Neural cell (in vitro differentiated cells): ENCODE measurements around the gene BHMT2. TPM values are rescaled to one million over a fixed set of nuclear protein-coding genes. Genes with fewer than 3 reads are reported as not detected.

ENCODE experiments used
- H2AFZ ChIP-seq: fragments of 200-600, 300-800 bp; sonication (generic), shearing (Covaris generic); 2 replicates; pipeline ENCODE4 v1.6.0; 2014; ENCODE audit warnings: low read depth, mild to moderate bottlenecking, antibody characterized with exemption, low read length, moderate library complexity
- H3F3A ChIP-seq: fragments of 200-600 bp; shearing (Covaris generic); 2 replicates; pipeline ENCODE4 v1.6.1; 2016; ENCODE audit warnings: mild to moderate bottlenecking, moderate library complexity, mixed read lengths, antibody characterized with exemption, low read length; ENCODE audit not compliant: insufficient read depth, poor library complexity, severe bottlenecking
- H3K27ac ChIP-seq: fragments of 200-600, 300-800 bp; sonication (generic), shearing (Covaris generic); 2 replicates; pipeline ENCODE4 v1.5.1; 2014; ENCODE audit warnings: mild to moderate bottlenecking, low read length, moderate library complexity
- H3K27me3 ChIP-seq: fragments of 300-800, 200-600 bp; sonication (generic), shearing (Covaris generic); 2 replicates; pipeline ENCODE4 v1.6.0; 2014; ENCODE audit warnings: mild to moderate bottlenecking, low read depth, low read length, moderate library complexity; ENCODE audit not compliant: insufficient read depth
- H3K36me3 ChIP-seq: fragments of 300-800, 200-600 bp; sonication (generic), shearing (Covaris generic); 2 replicates; pipeline ENCODE4 v1.5.1; 2014; ENCODE audit warnings: mild to moderate bottlenecking, antibody characterized with exemption, low read length, moderate library complexity; ENCODE audit not compliant: insufficient read depth
- H3K4me2 ChIP-seq: fragments of 300-800, 200-600 bp; sonication (generic), shearing (Covaris generic); 2 replicates; pipeline ENCODE4 v1.6.0; 2014; ENCODE audit warnings: mild to moderate bottlenecking, low read length
- H3K4me3 ChIP-seq: fragments of 300-800, 200-600 bp; sonication (generic), shearing (Covaris generic); 2 replicates; pipeline ENCODE4 v1.5.1; 2014; ENCODE audit warnings: mild to moderate bottlenecking, low read length, moderate library complexity
- H3K79me2 ChIP-seq: fragments of 200-600 bp; shearing (Covaris generic); replicated peaks from 2 replicates; pipeline ENCODE4 v1.6.0; 2014; ENCODE audit warnings: mild to moderate bottlenecking, low read length, moderate library complexity; ENCODE audit not compliant: insufficient read depth
- H3K9ac ChIP-seq: fragments of 300-800, 200-600 bp; sonication (generic), shearing (Covaris generic); 2 replicates; pipeline ENCODE4 v1.6.1; 2016; ENCODE audit warnings: mild to moderate bottlenecking, low read length, mixed read lengths
- H3K9me2 ChIP-seq: fragments of 200-600 bp; shearing (Covaris generic); 2 replicates; pipeline ENCODE4 v1.6.1; 2016; ENCODE audit warnings: mild to moderate bottlenecking, low read length, mixed read lengths; ENCODE audit not compliant: insufficient read depth
- H3K9me3 ChIP-seq: fragments of 200-600, 300-800 bp; sonication (generic), shearing (Covaris generic); 2 replicates; pipeline ENCODE4 v1.6.1; 2016; ENCODE audit warnings: mild to moderate bottlenecking, mixed run types, low read length, moderate library complexity, mixed read lengths
- H4K20me1 ChIP-seq: fragments of 200-600 bp; shearing (Covaris generic); 2 replicates; pipeline ENCODE4 v1.6.1; 2016; ENCODE audit warnings: mild to moderate bottlenecking, mixed run types; ENCODE audit not compliant: insufficient read depth
- CTCF ChIP-seq: fragments of 450-650 bp; IDR thresholded peaks from 2 replicates; pipeline ENCODE4 v1.5.1; 2014; ENCODE audit warnings: antibody characterized with exemption, mild to moderate bottlenecking, moderate library complexity; ENCODE audit not compliant: poor library complexity, severe bottlenecking
- EP300 ChIP-seq: fragments of 450-650 bp; conservative IDR thresholded peaks from 2 replicates; pipeline ENCODE4 v1.6.1; 2014; ENCODE audit warnings: antibody characterized with exemption, mild to moderate bottlenecking, moderate library complexity; ENCODE audit not compliant: poor library complexity, severe bottlenecking
- EZH2 ChIP-seq: fragments of 200-600, 300-800 bp; shearing (Covaris generic), sonication (generic); IDR thresholded peaks from 2 replicates; pipeline ENCODE4 v1.6.1; 2014; ENCODE audit warnings: antibody characterized with exemption, low read length, borderline replicate concordance, mild to moderate bottlenecking; ENCODE audit not compliant: insufficient read depth, poor library complexity, severe bottlenecking
- MXI1 ChIP-seq: fragments of 450-650 bp; conservative IDR thresholded peaks from 2 replicates; pipeline ENCODE4 v1.6.1; 2014; ENCODE audit warnings: antibody characterized with exemption, mild to moderate bottlenecking; ENCODE audit not compliant: poor library complexity, severe bottlenecking
- POLR2AphosphoS5 ChIP-seq: IDR thresholded peaks from 2 replicates; pipeline ENCODE4 v1.6.1; 2012
- RAD21 ChIP-seq: fragments of 450-650 bp; conservative IDR thresholded peaks from 2 replicates; pipeline ENCODE4 v1.6.1; 2014; ENCODE audit warnings: antibody characterized with exemption, mild to moderate bottlenecking, moderate library complexity
- REST ChIP-seq: IDR thresholded peaks from 2 replicates; pipeline ENCODE4 v1.6.1; 2012; ENCODE audit warnings: borderline replicate concordance
- SMC3 ChIP-seq: fragments of 450-650 bp; conservative IDR thresholded peaks from 2 replicates; pipeline ENCODE4 v1.6.1; 2014; ENCODE audit warnings: antibody characterized with exemption, mild to moderate bottlenecking, moderate library complexity; ENCODE audit not compliant: poor library complexity
- TAF1 ChIP-seq: IDR thresholded peaks from 2 replicates; pipeline ENCODE4 v1.6.1; 2012; ENCODE audit warnings: low read depth
- polyA minus RNA-seq: library from RNA; depleted of rRNA, polyadenylated mRNA; stranded (reverse); fragments of >200 nt; gene quantifications from 2 replicates; pipeline ENCODE4 v1.2.3, GENCODE V29; 2014
- polyA plus RNA-seq: library from polyadenylated mRNA; depleted of rRNA; stranded (reverse); fragments of >200 nt; gene quantifications from 2 replicates; pipeline ENCODE4 v1.2.3, GENCODE V29; 2014

The BHMT2 gene
- polyA plus RNA-seq (not detected in 2 replicates), polyA minus RNA-seq (not detected in 2 replicates)

- TF ChIP-seq TAF1 (no peak), EP300 (no peak), MXI1 (no peak), POLR2AphosphoS5 (no peak), SMC3 (no peak), RAD21 (no peak), CTCF (no peak), REST (no peak), EZH2 (no peak)
- no peak within 1 kb of the TSS for H3K9ac ChIP-seq
- no peaks in the 10 kb centered on the region for H3K9me3 ChIP-seq
- no peak within 1 kb of the TSS for H3K4me2 ChIP-seq
- H3F3A ChIP-seq: no peaks in the 10 kb centered on the region
- no peaks in the 10 kb centered on the region for H3K9me2 ChIP-seq
- H3K79me2 ChIP-seq: no peaks in the 10 kb centered on the region
- no peaks in the 10 kb centered on the region for H3K27me3 ChIP-seq
- H3K4me3 ChIP-seq: no peak within 1 kb of the TSS
- no peaks in the 10 kb centered on the region for H3K36me3 ChIP-seq
- no peak within 1 kb of the TSS for H2AFZ ChIP-seq
- H3K27ac ChIP-seq: no peak within 1 kb of the TSS
- H4K20me1 ChIP-seq: no peaks in the 10 kb centered on the region
Observed at GRCh38 chr5:79069488-79070349, at the start of gene BHMT2, which contains the start of gene DMGDH. Gene BHMT2, plus strand, starts transcription at chr5:79069767. Its CDS starts 16 bp downstream, at chr5:79069783. Gene DMGDH, minus strand, starts transcription at chr5:79069674. Its CDS starts 54 bp downstream, at chr5:79069620.

- H3K79me2 ChIP-seq: no peaks in the 10 kb centered on the region
- H3K4me2 ChIP-seq: no peak overlapping the region
- H3K9me3 ChIP-seq: no peaks in the 10 kb centered on the region
- no peaks in the 10 kb centered on the region for H3K27me3 ChIP-seq
- H3K4me3 ChIP-seq: no peak overlapping the region
- H3K9ac ChIP-seq: no peak overlapping the region
- H4K20me1 ChIP-seq: no peaks in the 10 kb centered on the region
- no peak overlapping the region for H2AFZ ChIP-seq
- H3F3A ChIP-seq: no peaks in the 10 kb centered on the region
- no peaks in the 10 kb centered on the region for H3K9me2 ChIP-seq
- no peak overlapping the region for H3K27ac ChIP-seq
- H3K36me3 ChIP-seq: no peaks in the 10 kb centered on the region
- peak; percentile 78 for TF ChIP-seq CTCF
- TF ChIP-seq EP300: no peak
- TF ChIP-seq RAD21: peak; percentile 78
- TF ChIP-seq SMC3: peak; percentile 76
Observed at GRCh38 chr5:79020861-79021561, 48.6 kb upstream of the BHMT2 start.
